ENCODE measurements around the gene MAP2K3. TPM values are rescaled to one million over a fixed set of nuclear protein-coding genes. Genes with fewer than 3 reads are reported as not detected.

Gene MAP2K3
- total RNA-seq, 2 experiments from 2014 or later = 27.8 to 71.5 TPM

GRCh38 chr17:21271454-21272183 lies 12.9 kb upstream of the MAP2K3 start:
- POLR2A ChIA-PET = no interaction called here
- Histone ChIP-seq H3K79me2 (ENCODE audit: insufficient read depth, low read depth, low read length) (no peaks in the 10 kb centered on the region), H2AFZ (ENCODE audit: low read length) (no peak overlapping the region), H3K9me2 (ENCODE audit: insufficient read depth, low read length) (no peaks in the 10 kb centered on the region), H3K4me1 (ENCODE audit: insufficient read depth, low read length, poor library complexity, severe bottlenecking) (peaks cover 60% of the 10 kb centered on the region), H3K27ac (ENCODE audit: low read depth, low read length, poor library complexity, severe bottlenecking) (no peak overlapping the region), H3K36me3 (ENCODE audit: insufficient read depth, low read length) (no peaks in the 10 kb centered on the region), H4K20me1 (ENCODE audit: insufficient read depth, low read length) (no peaks in the 10 kb centered on the region), H3K4me3 (ENCODE audit: low read depth, low read length, poor library complexity, severe bottlenecking) (no peak overlapping the region), H3K4me2 (ENCODE audit: low read length) (no peak overlapping the region), H3K9me3 (ENCODE audit: low read length) (no peaks in the 10 kb centered on the region)
- no TSS peak for BruUV-seq (replicated peaks)
- intact Hi-C loops (cut with micrococcal nuclease; ENCODE audit: unreplicated experiment) = no loop called here
- TF ChIP-seq EZH2phosphoT487 (IDR thresholded peaks at IDR 0.05; ENCODE audit: borderline replicate concordance, low read depth, low read length) = no peak
- no peak for TF ChIP-seq CTCF (conservative IDR thresholded peaks at IDR 0.05; ENCODE audit: low read length)
- CTCF ChIA-PET (ENCODE audit: unreplicated experiment) = no interaction called here
- DNase-seq (ENCODE audit: low spot score) = no peak

GRCh38 chr17:21272250-21272649 lies 12.3 kb upstream of the MAP2K3 start:
- peaks cover 59% of the 10 kb centered on the region for H3K4me1 ChIP-seq (ENCODE audit: insufficient read depth, low read length, poor library complexity, severe bottlenecking)
- no peaks in the 10 kb centered on the region for H3K36me3 ChIP-seq (ENCODE audit: insufficient read depth, low read length)
- ChIA-PET POLR2A (interaction anchor here (1.1 kb wide), 1 partner anchor 8 kb away, joined by 4 read pairs; no protein-coding TSS in a partner anchor), CTCF (ENCODE audit: unreplicated experiment) (no interaction called here)
- H4K20me1 ChIP-seq (ENCODE audit: insufficient read depth, low read length) = no peaks in the 10 kb centered on the region
- no peaks in the 10 kb centered on the region for H3K9me2 ChIP-seq (ENCODE audit: insufficient read depth, low read length)
- BruUV-seq (replicated peaks) = no TSS peak
- no peaks in the 10 kb centered on the region for H3K79me2 ChIP-seq (ENCODE audit: insufficient read depth, low read depth, low read length)
- H3K27ac ChIP-seq (ENCODE audit: low read depth, low read length, poor library complexity, severe bottlenecking) = no peak overlapping the region
- DNase-seq (ENCODE audit: low spot score) = no peak
- no peak overlapping the region for H3K4me3 ChIP-seq (ENCODE audit: low read depth, low read length, poor library complexity, severe bottlenecking)
- intact Hi-C loops (cut with micrococcal nuclease; ENCODE audit: unreplicated experiment) = no loop called here
- H2AFZ ChIP-seq (ENCODE audit: low read length) = 0 out of 2 replicates have a peak overlapping the region, but pooled peaks have one; percentile 45
- no peak overlapping the region for H3K4me2 ChIP-seq (ENCODE audit: low read length)
- H3K9me3 ChIP-seq (ENCODE audit: low read length) = no peaks in the 10 kb centered on the region
- TF ChIP-seq CTCF (conservative IDR thresholded peaks at IDR 0.05; ENCODE audit: low read length) (no peak), EZH2phosphoT487 (IDR thresholded peaks at IDR 0.05; ENCODE audit: borderline replicate concordance, low read depth, low read length) (no peak)
